NCI-H82 (cell line): ENCODE results near the gene THSD7B.
A peak's percentile ranks its signal among the peaks of the same experiment; 100 is the strongest.

Experiments used
- DNase-seq: peaks from one replicate; lab custom pipeline; 2025; lab: John Stamatoyannopoulos, UW

THSD7B gene

DNA sequence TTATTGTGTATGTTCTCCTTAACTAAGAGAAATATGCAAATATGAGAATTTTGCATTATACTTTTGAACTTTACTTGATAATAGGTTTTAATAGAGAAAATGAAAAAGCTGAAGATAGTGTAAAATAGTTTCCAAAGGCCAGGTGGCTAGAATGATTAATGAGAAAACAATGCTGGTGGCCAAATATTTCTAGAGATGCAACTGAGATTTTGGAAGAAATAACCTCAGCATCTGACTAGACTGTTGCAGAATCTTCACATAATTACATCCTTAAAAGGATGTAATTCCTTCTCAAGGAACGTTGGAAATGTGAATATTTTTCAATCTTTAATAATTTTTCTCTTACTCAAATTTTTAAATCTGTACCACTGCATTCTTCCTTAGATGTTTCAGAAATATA, 434.4 kb downstream of the THSD7B start:
- no peak for DNase-seq

DNA sequence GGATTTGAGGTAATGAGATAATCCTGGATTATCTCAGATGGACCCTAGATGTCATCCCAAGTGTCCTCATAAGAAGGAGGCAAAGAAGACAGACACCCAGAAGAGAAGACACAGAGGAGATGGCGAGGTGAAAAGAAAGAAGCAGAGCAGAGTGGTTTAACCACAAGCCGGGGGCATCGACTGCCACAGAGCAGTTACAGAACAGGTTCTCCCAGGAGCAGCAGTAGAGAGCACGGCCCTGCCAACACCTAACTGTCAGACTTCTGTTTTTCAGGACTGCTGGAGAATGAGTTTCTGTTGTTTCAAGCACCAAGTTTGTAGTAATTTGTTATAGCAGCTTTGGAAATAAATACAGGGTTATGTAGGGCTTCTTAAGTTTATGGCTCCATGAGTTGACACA, 437.0 kb downstream of the THSD7B start:
- peak; percentile 84 for DNase-seq

DNA sequence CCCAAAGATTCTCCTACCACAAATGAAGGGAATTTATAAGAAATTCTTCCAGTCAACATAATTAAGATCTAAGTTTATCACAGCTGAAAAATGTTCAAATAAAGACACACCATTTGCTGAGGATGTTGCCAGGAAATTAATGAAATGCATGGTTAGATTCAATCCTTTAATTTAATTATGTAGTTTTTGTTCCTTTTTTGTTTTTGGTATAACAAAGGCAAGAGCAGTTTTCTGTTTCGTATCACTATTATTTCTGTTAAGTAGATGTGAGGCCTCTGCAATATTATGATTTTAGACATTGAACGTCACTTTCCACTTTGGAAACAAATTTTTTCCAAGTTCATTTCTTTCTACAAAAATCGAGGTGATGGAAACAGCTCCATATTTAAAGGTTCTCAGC, 440.0 kb downstream of the THSD7B start:
- no peak for DNase-seq

DNA sequence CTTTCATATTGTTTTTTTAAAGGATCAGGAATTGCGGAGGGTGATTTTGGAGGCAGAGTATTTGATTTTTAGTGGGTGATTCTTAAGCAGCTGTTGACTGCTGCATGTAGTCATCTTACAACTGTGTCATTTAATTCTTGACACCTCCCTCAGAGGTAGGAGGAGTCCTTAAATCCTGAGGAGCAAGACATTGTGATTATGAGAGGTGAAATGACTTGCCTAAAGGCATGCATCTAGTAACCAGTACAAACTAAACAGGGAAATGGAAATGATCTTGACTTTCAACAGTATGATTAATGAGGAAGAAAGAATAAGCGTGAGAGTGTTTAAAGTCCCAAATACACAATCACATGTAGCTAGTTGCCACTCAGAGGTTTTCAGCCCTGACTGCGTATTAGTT, 440.7 kb downstream of the THSD7B start:
- DNase-seq, result peak; percentile 23

DNA sequence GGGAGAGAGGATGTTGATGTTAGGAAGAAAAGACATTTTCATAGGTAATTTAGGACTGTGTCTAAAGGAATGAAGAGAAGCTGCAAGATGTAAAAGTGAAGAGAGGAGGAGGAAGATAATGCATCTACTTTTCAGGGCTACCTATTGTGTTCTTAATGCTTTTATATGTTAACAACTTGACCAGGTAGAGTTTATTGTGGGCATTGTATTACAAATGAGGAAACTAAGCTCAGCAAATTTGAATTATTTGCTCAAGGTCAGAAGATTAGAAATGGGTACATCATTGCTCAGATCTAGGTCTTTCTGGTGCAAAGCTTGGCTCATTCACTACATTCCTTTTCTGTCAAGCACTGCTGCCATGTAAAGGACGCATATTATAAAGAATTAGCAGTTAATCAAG, 441.7 kb downstream of the THSD7B start:
- no peak for DNase-seq

DNA sequence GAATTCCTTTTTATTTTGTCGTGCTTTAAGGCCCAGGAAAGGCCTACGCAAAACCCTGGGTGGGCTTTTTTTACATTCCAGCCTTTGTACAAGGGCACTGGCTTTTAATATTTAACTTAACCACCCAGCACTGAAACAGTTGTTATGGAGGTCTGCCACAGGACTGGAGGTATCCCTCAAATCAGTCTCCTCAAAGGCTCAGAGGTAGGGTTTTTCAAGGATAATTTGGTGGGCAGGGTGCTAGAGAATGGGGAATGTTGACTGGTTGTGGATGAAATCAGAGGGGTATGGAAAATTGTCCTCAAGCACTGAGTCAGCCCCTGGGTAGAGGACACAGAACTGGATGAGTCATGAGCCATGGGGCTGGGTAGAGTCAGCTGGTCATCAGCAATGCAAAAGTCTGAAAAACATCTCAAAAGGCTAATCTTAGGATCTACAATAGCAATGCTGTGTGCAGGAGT, 443.1 kb downstream of the THSD7B start:
- no peak for DNase-seq

DNA sequence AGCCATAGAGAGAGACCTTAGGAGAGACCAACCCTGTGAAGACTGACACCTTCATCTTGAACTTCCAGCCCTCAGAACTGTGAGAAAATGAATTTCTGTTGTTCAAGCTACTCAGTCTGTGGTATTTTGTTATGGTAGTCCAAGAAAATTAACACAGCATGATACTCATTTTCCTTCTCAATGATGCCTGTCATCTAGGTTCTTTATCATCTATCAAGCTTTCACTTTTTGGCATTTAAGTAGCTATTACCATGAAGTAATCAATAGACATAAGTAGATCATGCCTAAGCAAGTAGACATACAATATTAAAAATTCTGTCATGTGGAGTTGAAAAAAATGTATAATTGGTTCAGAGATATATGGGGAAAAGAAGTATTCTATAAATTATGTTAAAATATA, 444.7 kb downstream of the THSD7B start:
- no peak for DNase-seq

DNA sequence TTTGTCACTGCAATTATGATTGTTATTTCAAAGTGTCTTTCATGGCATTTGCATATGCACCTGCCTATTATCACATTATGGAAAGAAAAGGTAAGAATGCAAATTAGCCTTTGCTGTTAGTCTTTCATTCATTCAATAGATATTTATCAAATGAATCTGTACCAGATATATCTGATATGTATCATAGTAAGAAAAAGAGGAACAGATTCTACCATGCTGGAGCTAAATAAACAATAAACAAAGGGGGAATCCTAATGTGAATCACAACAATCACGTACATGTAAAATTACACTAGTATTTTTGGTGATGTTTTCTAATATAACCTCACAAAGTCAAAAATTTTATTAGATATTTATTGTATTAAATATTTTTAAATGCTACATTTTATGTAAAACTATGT, 446.4 kb downstream of the THSD7B start:
- DNase-seq, result no peak

DNA sequence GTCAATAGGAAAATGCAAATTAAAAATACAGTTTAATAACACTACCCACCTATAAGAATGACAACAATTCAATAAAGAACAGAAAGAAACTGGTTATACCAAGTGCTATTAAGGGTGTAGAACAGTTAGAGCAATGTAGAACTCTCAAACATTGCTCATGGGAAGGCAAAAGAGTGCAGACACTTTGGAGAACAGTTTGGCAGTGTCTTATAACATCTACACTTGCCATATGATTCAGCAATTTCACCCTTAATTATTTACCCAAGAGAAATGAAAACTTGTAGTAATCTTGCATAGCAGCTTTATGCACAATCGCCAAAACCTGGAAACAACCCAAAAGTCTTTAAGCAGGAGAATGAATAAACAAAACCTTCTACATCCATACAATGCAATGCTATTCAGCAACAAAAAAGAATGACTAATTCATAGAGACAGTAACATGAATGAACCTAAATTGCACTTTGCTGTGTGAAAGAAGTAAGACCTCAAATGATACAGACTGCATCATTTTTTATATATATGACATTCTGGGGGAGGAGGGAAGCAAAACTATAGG, 455.2 kb downstream of the THSD7B start:
- DNase-seq, result no peak

DNA sequence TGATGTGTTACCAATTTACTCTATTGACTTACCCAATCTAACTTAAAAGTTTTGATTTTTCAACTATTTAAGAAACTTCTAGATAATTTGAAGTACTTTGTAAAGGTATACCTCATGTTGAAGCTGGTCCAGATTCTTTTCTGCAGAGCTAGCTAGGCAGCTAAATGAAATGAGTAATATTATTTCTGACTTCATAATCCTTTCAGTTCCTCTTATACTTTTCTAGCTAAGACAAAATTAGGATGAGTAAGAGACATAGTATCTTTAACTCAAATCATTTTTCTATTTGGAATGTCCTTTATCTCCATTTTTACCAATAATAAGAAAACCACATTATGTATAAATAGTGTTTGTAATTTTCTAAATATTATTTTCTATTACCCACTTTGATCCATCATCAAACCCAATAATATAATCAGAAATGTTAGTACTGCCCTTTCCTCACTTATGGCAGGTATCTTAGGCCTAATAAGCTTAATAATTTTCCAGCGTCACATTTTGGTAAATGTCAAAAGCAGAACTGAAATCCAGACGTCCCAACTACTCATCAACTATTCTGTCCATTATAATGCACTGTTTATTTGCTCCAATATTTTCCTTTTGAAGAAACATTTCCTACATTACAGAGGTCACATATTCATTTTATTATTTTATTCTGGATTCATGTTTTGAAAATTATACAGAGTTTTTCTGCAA, 456.6 kb downstream of the THSD7B start:
- DNase-seq, result no peak

DNA sequence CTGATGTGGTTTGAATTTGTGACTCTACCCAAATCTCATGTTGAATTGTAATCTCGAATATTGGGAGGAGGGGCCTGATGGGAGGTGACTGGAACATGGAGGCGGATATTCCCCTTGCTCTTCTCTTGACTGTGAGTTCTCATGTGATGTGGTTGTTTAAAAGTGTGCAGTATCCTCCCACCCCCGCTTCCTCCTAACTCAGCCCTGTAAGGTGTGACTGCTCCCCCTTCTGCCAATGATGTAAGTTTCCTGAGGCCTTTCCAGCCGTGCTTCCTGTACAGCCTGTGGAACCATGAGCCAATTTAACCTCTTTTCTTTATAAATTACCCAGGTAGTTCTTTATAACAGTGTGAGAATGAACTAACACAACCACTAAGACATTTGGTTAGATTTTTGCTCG, 458.4 kb downstream of the THSD7B start:
- no peak for DNase-seq

DNA sequence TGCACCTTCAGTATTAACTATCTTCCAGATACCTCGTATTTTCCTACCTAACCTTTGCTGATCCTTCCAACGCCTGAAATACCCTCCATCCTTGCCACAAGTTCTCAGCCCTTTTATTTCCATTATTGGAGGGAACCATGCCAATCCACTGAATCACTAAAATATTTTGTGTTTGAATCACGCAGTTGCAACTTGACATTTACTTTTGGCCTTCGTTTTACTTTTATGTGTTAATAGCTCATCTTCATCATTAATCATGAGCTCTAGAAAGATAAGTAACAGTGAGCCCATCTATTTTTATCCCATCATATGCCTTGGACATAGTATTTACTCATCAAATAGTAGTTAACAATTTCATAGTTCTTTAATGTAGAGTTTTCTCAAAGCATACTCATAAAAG, 463.2 kb downstream of the THSD7B start:
- DNase-seq, result no peak

DNA sequence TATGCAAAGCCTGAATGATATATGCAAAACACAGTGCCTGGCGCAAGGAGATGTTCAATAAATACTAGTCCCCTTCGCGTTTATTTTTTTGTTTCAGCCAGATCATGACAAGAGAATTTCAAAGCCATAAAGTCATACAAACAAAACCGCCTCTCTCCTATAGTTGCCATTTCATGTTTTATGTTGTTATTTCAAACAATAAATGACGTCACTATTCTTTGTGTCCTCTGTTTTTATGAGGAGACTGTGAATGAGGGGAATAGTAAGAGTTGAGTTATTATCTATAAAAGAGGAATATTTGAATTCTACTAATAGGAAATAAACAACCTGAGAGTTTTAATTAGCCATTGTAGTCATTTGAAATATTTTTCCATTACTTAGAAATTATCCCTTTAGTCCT, 464.5 kb downstream of the THSD7B start:
- DNase-seq, result no peak

DNA sequence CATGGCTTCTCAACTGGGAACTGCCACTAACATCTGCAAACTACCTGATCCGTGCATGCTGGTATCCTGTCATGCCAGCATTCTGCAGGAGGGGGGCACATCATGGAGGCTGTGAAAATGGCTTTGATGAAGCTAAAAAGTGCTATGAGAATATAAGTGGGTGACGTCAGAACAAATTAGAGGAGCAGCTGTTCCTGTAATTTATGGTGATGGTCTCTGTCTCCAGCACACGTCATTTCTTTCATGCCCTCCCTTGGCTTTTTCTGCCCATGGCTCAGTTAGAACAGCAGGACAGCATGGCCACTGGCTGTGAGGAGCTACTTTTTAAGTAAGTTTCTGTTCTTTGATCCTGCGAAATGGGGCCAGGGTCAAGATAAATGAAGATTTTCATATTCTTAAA, 466.3 kb downstream of the THSD7B start:
- peak; percentile 5 for DNase-seq

DNA sequence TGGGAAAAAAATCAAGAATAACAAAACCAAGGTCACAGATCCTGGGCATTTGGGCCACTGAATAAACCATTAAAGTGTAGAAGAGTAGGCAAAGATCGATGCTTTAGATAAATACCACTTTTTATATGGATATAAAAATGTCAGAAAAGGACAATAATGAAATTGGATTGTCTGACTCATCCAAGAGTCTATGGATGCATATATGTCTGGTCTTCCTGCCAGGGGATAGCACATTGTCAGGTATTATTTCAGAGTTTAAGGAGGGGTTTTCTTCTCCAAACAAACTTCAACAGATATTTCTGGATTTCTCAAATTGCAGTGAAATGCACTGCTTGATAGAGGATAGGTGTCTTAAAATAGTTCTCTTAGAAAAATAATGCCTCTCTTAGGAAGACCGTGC, 466.7 kb downstream of the THSD7B start:
- no peak for DNase-seq

DNA sequence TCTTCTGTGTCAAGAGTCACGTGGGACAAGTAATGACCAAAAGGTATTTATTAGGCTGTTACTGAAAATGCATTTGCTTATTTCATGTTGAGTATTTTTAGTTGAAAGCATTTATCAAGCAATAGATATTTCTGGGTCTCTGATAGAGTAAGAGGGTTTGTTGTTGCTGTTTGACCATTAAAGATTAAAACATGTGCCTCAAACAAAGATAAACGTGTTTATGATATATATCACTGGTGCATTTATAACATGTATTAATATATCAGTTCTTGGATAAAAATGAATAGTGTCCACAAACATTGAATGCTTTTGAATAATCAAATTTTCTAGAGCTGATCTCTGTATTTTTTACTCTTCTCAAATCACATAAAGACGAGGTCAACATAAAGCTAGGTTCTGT, 467.7 kb downstream of the THSD7B start:
- DNase-seq, result no peak

DNA sequence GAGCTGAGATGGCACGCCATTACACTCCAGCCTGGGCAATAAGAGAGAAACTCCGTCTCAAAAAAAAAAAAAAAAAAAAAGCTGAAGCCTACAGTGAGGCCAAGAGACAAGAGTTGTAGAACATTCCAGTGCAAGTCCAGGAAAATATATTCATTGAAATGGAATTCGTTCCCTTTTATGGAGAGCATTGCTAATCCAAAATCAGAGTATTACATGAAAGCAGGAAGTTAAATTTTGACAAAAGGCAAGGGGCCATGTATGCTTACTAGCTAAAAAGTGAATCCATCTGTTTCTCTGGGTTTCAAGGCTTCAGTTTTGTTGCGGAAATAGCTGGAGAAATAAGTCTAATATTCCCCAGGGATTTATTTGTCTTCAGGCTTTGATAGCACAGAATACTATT, 471.7 kb downstream of the THSD7B start:
- no peak for DNase-seq

DNA sequence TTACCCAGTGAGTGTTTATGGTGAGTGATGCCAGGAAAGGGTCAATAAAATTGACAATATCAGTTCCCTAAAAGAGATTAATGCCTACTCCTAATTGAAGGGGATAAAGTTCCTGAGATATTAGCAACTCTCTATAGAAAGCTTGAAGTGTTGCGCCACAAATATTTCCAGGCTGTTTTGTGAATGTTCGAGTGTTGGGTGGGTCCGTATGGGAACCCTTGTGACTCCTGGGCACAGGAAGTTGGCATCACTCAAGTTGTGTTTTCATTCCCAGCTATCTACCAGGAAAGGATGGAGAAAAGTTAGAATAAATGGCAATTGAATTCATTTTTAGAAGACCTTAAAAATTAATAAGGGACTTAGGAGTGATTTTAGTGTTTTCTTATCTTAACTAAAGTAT, 472.7 kb downstream of the THSD7B start:
- DNase-seq, result no peak

DNA sequence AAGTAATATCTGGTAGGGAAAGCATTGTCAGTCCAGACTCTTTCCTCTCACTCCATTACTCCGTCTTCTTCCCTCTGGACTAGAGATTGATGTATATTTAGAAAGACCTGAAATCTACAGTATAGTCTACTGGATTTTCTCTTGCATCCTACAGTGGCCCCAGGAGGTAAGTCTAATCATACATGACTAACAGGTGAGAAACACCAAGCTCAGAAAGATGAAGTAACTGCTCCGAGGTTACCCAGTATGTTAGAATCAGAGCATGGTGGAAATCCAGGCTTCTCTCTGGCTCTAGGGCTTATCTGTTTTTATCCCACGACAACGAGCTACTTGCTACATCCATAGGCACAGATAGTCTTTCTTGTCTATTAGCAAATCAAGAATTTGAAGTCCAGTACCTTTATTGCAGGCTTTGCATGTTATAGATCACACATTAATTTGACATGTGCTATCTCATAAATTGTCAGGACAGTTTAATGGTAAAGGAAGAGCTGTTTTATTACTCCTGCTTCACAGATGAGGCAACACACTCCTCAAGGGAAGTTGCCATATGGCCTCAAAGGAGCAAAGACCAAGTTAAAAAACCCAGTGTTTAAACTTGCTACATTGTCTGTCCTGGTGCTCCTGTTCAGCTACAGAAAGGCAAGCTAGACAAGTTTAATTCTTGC, 484.3 kb downstream of the THSD7B start:
- DNase-seq, result peak; percentile 25

DNA sequence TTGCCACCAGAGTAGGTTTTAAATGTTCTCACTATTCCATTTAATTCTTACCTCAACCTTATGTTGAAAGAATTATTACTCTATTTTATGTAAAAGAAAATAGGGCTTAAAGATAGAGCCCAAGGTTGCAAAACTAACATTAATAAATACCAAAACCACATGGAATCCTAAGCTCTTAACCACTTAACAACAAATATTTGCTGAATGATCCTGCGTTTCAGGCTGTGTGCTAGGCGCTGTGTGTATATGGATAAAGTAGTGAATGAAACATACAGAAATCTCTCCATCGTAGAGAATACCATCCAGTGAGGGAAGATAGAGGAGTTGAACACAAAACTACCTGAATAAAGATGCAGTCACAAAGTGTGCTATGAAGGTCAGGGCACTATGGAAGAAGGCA, 485.1 kb downstream of the THSD7B start:
- no peak for DNase-seq

DNA sequence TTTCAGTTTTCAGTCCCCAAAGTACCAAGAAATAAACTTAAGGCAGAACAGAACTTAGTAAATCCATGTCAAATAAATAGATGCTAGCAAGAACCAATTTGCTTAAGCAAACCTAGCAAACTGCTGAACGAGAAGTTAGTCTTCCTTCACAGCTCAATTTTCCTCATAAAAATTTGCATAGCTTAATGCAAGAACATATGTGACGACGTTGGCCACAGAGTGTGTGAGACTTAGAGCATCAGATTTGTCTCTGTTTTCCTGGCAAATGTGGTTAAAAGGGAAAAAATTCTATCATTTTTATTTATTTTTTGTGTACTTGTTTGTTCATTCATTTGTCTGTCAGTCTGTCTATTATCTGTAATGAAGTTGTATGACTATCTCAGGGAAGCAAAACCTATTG, 485.7 kb downstream of the THSD7B start:
- DNase-seq, result no peak

DNA sequence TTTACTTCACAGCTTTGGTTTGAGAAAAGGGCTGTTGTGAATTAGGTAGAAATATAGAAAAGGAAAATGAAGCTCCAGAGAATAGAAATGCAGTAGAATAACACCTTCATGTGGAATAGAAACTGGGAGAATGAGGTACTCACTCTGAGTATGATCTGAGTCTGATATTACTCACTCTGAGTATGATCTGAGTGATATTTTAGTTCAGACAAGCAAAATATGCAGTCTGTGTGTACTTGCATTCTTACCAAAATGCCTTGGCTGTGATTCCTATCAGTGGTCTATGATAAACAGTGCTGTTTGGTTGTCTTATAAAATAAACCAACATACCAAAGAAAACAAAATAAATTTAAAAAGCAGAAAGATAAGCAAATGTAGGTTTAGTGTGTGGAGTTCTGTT, 487.6 kb downstream of the THSD7B start:
- no peak for DNase-seq

DNA sequence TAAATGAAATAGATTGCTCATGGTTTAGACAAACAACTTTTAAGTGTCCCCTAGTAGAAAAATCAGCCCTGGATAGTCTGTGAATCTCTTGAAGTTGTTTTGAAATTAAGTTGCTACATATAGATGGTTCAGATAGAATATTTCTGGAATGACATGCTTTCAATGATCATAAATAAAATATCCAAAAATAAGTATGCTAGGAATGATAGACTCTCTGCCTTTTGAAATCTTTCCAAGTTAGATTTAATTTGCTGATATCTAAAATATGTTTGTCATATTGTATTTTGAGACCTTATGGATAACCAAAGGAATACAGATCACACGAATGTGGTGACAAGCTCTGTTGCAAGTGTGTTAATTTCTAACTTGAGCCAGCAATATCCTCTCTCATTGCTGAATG, 488.7 kb downstream of the THSD7B start:
- no peak for DNase-seq

DNA sequence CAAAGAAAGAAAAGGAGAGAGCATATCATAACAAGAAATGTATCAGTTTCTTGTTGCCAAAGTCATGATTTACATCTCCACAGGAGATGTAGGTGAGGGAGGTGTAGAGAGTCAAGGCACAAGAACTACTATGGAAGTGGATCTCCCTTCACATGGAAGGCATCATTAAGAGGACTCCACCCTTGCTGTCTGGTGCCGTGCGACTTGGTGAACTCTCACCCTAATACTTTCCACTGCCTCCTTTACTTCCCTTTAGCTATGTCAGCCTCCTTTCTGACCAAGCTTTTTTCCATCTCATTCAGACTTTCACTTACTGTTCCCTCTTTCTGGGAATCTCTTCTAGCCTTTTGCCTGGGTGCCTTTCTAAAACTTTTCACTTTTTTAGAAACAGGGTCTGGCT, 490.0 kb downstream of the THSD7B start:
- no peak for DNase-seq
